ENCODE results near the gene MTMR8.

MTMR8 gene

GRCh38 chrX:64321507-64321906 is 73.7 kb downstream of the MTMR8 start:
- TF ChIP-seq, protein P1, sequence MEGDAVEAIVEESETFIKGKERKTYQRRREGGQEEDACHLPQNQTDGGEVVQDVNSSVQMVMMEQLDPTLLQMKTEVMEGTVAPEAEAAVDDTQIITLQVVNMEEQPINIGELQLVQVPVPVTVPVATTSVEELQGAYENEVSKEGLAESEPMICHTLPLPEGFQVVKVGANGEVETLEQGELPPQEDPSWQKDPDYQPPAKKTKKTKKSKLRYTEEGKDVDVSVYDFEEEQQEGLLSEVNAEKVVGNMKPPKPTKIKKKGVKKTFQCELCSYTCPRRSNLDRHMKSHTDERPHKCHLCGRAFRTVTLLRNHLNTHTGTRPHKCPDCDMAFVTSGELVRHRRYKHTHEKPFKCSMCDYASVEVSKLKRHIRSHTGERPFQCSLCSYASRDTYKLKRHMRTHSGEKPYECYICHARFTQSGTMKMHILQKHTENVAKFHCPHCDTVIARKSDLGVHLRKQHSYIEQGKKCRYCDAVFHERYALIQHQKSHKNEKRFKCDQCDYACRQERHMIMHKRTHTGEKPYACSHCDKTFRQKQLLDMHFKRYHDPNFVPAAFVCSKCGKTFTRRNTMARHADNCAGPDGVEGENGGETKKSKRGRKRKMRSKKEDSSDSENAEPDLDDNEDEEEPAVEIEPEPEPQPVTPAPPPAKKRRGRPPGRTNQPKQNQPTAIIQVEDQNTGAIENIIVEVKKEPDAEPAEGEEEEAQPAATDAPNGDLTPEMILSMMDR (IDR thresholded peaks at IDR 0.05; ENCODE audit: low read depth, low read length, missing control alignments) = no peak
- no peak overlapping the region for H3K4me3 ChIP-seq (replicated peaks; ENCODE audit: low read depth, low read length)

DNA sequence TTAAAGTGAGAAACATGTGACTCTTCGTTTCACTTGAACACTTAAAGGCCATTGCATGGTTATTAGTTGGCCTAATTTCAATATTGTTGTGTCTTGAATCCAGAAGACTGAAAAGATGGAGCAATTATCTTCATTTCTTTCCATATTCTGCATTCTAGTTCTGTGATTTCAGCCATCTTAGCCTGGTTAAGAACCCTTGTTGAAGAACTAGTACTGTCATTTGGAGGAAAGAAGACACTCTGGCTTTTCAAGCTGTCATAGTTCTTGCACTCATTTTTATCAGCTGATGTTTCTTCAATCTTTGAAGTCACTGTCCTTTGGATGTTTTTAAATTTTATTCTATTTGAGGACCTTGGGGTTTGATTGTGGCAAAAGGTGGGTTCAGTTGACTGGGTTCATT is 81.6 kb downstream of the MTMR8 start:
- DNase-seq (ENCODE audit: extremely low read depth, low read depth) = no peak
- TF ChIP-seq, protein P1 (IDR thresholded peaks at IDR 0.05; ENCODE audit: low read depth, low read length, missing control alignments) = no peak
- H3K4me3 ChIP-seq (replicated peaks; ENCODE audit: low read depth, low read length) = no peak overlapping the region

More at GRCh38 chrX:64321507-64321906, 73.7 kb downstream of the MTMR8 start:
- DNase-seq (ENCODE audit: extremely low read depth, low read depth) = no peak

GRCh38 chrX:64306712-64307111 is 88.5 kb downstream of the MTMR8 start:
- no peak for DNase-seq (ENCODE audit: extremely low read depth, low read depth)
- TF ChIP-seq, protein P1 (IDR thresholded peaks at IDR 0.05; ENCODE audit: low read depth, low read length, missing control alignments) = no peak
- no peak overlapping the region for H3K4me3 ChIP-seq (replicated peaks; ENCODE audit: low read depth, low read length)

GRCh38 chrX:64291123-64291522 is 104.1 kb downstream of the MTMR8 start:
- DNase-seq (ENCODE audit: extremely low read depth, low read depth) = no peak
- TF ChIP-seq, protein P1 (IDR thresholded peaks at IDR 0.05; ENCODE audit: low read depth, low read length, missing control alignments) = no peak
- no peak overlapping the region for H3K4me3 ChIP-seq (replicated peaks; ENCODE audit: low read depth, low read length)

- DNase-seq (ENCODE audit: extremely low read depth, low read depth) = no peak
- no peak overlapping the region for H3K4me3 ChIP-seq (replicated peaks; ENCODE audit: low read depth, low read length)
- TF ChIP-seq, protein P1 (IDR thresholded peaks at IDR 0.05; ENCODE audit: low read depth, low read length, missing control alignments) = no peak
Observed at GRCh38 chrX:64265265-64265664, 130.0 kb downstream of the MTMR8 start.

DNA sequence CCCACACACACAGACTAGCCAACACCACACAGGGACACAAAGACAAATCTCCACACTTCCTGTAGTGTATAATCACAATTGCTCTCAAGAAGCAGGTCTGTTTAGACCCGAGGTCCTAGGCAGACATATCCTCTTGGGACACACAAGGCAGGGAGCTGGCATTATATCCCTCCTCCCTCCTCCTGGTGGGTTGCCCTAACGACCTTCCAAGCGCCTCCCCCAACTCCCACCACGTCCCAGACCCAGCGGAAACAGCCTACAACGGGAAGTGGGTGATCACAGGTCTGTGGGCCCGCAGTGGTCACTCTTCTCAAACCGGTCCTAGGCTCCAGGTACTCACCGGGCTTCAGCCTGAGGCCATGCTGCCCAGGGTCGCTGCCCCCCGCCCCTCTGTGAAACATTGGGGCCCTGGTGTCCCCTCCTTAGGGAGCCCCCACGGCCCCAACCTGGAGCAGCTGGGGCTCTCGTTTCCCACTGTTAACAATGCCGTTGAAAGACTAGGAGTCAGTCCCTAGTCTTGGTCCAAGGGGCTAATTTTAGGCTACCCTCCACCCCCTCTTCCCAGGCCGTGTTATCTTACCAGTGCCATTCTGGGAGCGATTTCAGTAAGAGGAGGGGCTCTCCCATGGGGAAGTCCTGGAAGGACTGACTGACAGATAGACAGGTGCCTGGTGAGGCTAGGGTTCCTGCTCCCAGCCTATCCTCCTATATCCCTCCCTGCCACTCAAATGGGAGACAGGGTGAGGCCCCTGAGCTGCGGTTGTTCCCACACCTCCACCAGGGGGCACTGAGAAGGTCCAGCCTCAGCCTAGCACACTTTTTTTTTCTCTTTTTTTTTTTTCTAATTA is 164.9 kb downstream of the MTMR8 start, which contains the start of gene ASB12:
Gene ASB12, minus strand, starts transcription at position 485 of the 848 bp plus-strand sequence. CDS start 4,957 bp downstream, outside the sequence.
- no peak for DNase-seq (ENCODE audit: extremely low read depth, low read depth)
- TF ChIP-seq, protein P1 (IDR thresholded peaks at IDR 0.05; ENCODE audit: low read depth, low read length, missing control alignments) = no peak
- H3K4me3 ChIP-seq (replicated peaks; ENCODE audit: low read depth, low read length) = no peak within 1 kb of the TSS
